NB4 (cell line): ENCODE data around the gene CTTN.

Source experiments
- DNase-seq: peaks from one replicate; pipeline ENCODE4 v3.0.0; 2010; ENCODE audit warnings: low read depth
- H3K4me3 ChIP-seq: one replicate; pipeline ENCODE4 v1.5.1; 2011; ENCODE audit warnings: mild to moderate bottlenecking, low read depth, low read length, moderate library complexity
- CTCF ChIP-seq: IDR thresholded peaks from one replicate; pipeline ENCODE4 v1.5.1; 2012; ENCODE audit warnings: low read depth, low read length
- MAX ChIP-seq: IDR thresholded peaks from 2 replicates; pipeline ENCODE4 v1.6.1; 2011; ENCODE audit warnings: low read depth, low read length
- MYC ChIP-seq: IDR thresholded peaks from 2 replicates; pipeline ENCODE4 v1.6.1; 2011; ENCODE audit warnings: low read depth, low read length
- POLR2A ChIP-seq: IDR thresholded peaks from 2 replicates; pipeline ENCODE4 v1.6.1; 2011; ENCODE audit warnings: mild to moderate bottlenecking; ENCODE audit not compliant: insufficient read length; ENCODE audit errors: extremely low read depth

CTTN gene

DNA sequence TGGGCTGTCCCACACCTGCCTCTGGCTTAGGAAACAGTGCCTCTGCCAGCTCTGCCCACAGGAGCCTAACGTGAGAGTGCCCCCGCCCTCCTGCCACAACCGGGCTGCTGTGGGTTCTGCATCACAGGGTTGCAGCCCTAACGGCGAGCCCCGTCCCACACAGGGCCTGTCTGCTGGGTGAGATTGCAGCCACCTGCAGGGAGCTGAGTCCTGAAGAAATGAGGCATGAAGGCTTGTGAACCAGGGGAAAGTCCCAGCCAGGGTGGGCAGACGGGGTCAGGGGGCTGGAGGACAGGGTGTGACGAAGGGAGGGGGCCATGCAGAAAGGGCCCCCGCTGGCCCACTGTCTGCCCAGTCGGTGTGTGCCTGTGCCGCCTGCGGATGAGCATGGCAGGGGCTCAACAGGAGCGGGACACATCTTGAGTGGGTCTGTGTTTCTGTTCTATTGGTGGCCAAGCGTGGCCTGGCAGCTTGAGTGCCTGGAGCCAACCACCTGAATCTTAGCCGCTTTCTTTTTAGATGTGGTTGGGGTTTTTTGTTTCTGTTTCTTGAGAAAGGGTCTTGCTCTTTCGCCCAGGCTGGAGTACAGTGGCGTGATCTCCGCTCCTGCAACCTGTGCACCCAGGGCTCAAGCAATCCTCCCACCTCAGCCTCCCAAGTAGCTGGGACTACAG is 38.9 kb downstream of the CTTN start:
- no peak for TF ChIP-seq MYC
- TF ChIP-seq MAX = no peak
- TF ChIP-seq CTCF = no peak
- TF ChIP-seq POLR2A = no peak
- no peak for DNase-seq
- no peak overlapping the region for H3K4me3 ChIP-seq

DNA sequence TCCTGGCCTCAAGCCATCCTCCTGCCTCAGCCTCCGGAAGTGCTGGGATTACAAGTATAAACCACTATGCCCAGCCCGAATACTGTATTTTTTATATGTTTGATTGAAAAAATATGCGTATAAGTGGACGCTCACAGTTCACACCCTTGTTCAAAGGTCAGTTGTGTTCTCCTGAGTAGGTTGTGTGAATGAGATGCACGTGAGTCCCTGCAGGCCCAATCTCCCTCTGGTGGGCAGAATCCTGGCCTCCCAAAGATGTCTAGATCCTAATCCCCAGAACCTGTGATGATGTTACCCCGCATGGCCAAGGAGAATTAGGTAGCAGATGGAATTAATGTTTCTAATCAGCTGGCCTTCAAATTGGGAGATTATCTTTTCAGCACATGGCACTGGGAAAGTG is 41.9 kb downstream of the CTTN start:
- no peak overlapping the region for H3K4me3 ChIP-seq
- DNase-seq = no peak
- TF ChIP-seq POLR2A (no peak), MYC (no peak), CTCF (no peak), MAX (no peak)

GRCh38 chr11:70443773-70444030 is 45.4 kb downstream of the CTTN start:
- TF ChIP-seq POLR2A = no peak
- no peak for TF ChIP-seq MYC
- TF ChIP-seq MAX = no peak
- TF ChIP-seq CTCF = no peak
- DNase-seq = no peak
- H3K4me3 ChIP-seq = no peak overlapping the region

DNA sequence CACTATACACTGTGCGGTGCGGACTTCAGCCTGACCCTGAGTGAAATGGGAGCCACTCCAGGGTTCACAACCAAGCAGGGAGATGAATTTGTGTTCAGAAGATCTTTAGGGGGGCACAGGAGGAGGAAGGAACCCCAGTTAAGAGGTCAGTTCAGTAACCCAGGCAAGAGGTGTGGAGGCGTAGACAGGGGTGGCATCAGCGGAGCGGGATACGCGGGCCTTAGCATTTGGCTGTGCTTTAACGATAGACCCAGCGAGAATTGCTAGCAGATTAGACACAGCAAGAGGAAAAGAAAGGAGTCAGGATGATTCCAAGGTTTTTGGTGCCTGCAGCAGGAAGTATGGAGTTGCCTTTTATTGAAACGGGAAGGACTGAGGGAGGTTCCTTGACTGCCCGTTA is 46.8 kb downstream of the CTTN start:
- no peak overlapping the region for H3K4me3 ChIP-seq
- DNase-seq = no peak
- TF ChIP-seq POLR2A = no peak
- TF ChIP-seq MYC = no peak
- TF ChIP-seq MAX = no peak
- TF ChIP-seq CTCF = no peak

DNA sequence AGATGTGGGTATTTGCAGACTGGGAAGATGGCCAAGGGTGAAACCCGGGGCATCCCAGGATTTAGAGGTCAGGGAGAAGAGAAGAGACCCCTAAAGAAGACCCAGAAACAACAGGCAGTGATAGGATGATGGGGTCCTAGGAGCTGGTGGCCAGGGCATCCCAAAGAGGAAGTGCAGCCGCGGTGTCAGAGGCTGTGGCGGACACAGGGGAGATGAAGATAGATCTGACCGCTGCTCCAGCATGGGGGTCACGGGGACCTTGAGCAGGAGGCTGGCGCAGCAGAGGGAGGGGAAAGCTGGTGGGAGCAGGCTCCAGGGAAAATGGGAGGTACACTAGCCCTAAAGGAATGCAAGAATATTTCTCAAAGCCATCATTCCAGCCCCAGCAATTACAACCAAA is 47.3 kb downstream of the CTTN start:
- no peak for DNase-seq
- H3K4me3 ChIP-seq = no peak overlapping the region
- TF ChIP-seq MAX (no peak), MYC (no peak), CTCF (no peak)
